GM18858 (cell line): ENCODE results near the gene TFAP2A.

ENCODE experiments used
- ATAC-seq: cut with Tn5 transposase; IDR thresholded peaks from one replicate; pipeline ENCODE4 v1.9.1; 2021; ENCODE audit not compliant: unreplicated experiment

The TFAP2A gene

DNA sequence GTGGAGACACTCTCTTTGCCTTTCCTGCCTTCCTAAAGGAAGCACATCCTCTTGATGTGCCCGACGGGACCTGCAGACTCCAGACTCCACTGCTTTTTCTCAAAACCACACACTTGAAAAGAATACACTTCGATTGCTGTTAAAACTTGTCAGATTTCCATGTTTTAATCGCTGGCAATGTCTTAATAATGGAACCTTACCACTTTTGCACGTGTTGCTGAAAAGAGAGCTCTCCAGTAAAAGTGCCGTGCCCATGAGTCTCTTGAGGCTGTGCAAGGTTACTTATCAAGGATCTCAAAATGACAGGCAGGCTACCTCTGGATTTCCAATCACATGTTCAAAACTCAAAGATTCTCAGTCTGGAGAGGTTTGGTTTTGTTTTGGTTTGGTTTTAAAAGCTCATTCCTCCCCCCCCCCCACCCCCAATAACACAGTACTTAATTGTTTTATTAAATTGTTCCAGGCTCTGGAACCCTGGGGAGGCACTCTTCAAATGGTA, 12.0 kb upstream of the TFAP2A start:
- no peak for ATAC-seq

DNA sequence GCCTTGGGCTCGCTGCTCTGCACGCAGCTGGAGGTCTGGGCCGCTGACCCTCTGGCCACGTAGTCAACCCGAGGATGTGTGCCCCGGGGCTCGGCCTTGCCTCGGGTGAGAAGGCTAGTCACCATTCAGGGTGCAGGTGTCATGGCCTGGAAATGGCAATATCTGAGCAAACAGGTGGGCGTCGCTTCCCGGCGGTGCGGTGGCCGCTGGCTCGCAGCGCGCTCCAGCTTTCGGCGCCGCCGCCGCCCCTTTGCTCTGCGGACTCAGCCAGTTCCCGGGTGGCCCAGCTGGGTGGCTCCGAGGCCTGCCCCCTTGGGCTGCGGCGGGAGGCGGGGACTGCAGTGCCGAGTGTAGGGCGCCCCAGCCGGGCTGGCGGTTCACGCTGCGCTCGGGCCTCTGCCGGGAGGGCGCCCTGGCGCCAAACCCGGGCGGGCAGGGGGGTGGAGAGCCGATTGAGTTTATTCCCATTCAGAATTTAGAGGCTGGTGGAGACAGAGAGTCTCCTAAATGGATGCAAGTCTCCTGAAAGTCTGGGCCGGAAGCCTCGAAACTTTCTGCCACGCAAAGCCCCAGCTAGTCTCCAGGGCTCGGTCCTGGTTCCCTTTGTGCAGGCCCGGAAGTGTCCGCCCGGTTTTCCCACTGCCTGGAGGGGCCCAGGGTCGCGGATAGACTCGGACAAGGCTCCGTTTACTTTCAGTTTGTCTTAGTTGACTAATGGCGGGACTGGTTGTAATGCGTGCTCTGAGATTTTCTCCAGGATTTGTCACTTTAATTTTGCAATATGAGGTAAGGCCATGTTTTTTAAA, 11.3 kb upstream of the TFAP2A start:
- peak; percentile 45 for ATAC-seq

DNA sequence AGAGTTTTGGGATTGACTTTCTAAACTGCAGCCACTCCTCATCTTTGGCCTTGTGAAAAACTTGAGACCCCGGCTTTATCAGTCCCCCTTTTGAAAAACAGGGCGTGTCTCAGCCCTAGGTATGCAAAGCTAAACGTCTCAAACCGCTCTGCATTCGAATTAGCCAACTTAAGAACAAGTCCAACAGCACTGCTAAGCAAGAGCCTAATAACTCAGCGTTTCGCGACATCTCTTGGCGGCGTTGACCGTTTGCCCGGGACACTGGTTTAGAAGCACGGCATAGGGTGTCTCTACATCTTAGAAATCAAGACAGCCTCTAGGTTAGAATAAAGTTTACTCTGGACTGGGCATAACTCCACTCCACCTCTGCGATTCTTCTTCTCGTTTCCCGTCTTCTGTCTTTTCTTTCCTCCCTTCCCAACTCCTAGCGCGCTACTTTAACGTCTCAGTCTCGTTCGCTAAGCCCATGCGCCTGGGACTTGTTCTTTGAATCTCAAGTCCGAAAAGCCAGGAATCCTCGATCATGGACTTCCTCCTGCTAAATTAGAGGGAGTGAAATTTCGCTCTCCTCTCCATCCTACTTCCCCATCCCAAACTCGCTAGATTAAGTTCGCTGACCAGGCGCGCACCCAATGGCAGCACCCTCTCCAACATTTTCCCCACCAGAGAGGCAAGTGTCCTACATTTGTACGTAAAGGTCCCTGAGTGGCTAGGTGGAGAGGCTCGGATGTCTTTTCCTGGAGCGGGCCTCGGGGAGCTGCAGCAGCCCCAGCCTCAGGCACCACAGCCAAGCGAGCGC, 10.5 kb upstream of the TFAP2A start:
- no peak for ATAC-seq

DNA sequence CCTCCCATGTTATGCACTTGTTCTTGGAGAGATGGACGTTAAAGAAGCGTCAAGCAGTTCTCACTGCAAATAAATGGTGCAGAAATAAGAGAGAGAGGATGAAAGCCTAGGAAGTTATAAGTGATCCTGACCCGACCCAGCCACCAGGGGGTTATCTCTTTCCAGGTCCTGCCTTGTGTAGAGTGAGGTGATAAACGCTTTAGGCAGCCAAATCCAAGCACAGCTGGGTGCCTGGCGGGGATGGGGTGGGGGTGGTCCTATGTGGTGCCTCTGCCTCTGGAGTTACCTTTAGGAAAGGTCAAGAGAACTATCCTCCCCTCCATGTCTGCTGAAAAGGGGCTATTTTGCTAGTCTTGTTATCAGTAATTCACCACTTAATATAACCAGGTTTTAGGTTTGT, 9.2 kb upstream of the TFAP2A start:
- no peak for ATAC-seq

DNA sequence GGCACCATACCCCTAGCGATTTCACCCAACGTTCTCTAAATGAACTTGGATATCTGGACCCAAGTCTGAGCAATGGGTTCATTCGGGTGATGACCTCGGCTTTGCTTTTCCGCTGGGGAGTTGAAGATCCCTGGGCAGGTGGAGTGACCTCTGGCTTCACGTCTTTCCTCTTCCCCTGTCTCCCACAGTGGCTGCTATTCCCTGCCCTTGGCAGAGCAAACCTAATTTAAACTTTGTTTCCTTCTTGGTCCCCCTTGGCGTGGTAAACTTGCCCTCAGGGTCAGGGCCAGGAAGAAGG, 7.8 kb upstream of the TFAP2A start:
- ATAC-seq, result no peak

- ATAC-seq, result no peak
Observed at GRCh38 chr6:10421921-10422736, 7.3 kb upstream of the TFAP2A start.

GRCh38 chr6:10421158-10421920, 6.5 kb upstream of the TFAP2A start:
- no peak for ATAC-seq

DNA sequence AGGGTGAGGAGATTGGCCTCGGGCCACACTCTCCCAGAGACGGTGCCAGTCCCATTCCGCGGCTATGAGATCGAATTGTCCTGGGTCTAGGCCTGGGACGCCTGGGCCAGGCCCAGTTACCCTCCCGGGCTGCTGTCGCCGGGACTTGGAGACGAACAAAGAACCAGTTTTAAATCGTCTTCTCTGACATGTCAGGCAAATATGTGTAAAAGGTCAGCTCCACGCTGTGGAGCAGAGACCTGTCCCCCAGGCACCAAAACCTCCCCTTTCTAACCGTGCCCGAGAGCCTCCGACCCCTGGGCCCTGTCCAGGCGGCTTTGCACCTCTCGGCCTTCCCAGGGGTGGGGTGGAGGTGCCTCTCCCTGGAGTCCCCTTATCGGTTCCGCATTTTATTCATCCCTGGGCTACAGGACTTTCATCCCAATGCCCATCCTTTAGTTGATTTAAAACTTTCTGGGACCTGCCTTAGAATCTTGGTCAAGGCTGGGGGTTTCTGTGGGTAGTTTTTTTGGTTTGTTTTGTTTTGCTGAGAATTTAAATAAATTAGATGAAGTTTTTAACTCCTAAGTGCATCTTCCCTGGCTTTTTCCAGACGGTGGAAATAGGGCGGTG, 5.8 kb upstream of the TFAP2A start:
- ATAC-seq, result no peak

GRCh38 chr6:10419749-10420545, 5.1 kb upstream of the TFAP2A start:
- no peak for ATAC-seq

DNA sequence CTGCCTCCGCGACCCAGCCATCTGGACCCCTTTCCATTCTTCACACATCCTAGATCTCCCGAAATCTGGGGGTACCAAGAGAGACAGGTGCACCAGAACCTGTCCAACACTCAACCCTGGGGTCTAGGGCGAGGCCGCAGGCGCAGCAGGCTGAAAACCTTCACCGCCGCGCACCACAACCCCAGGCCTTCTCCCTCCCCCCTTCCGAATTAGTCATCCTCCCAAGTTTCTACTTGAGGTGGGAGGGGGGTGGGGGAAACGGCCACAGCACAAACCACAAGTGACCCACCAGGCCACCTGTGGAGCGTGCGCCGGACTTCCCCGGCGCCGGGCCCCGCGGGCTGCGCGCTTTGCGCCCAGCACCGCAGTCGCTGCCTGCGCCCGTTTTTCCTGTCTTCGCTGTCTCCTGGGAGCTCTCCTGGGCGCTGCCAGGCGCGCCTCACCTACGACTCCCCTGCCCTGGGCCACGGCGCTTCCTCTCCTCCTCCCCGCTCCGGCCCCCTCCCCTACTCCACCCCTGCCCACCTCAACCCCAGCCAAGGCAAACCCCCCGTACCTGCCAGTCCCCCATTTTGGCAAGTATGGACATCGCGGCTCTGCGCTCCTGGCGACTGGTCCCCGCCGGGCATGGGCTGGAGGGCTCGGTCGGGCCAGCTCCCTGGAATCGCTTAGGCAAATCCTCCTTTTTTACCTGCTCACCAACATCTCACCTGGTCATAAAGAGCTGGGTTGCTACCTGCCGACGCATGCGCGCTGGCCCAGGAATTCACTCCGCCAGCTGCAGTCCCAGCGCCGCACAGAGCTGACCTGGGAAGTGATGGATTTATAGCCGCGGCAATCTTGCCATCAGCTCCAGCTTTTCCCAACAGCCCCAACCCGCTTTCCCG, 4.2 kb upstream of the TFAP2A start:
- no peak for ATAC-seq

DNA sequence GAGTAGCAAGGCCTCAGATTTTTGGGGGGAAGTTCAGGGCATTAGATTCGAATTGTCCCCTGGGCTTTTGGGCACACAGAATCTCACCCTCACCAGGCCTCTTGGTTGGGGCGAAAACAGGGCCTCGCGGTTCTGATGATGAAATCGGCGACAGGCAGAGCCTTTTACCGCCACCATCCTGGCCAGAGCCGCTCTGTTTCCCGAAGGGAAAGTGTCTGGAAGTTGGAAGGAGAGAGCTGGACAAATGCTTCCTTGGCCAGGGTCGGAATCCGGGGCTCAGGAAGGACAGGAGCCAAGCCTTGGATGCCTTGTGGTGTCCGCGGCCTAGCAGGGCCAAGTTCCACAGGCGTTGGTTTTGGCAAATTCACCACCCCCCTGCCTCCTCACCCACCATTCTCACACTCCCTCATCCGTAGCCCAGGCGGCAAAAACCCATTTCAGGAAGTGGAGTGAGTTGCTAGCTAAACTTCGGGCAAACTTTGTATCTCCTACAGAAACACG, 3.5 kb upstream of the TFAP2A start:
- no peak for ATAC-seq

DNA sequence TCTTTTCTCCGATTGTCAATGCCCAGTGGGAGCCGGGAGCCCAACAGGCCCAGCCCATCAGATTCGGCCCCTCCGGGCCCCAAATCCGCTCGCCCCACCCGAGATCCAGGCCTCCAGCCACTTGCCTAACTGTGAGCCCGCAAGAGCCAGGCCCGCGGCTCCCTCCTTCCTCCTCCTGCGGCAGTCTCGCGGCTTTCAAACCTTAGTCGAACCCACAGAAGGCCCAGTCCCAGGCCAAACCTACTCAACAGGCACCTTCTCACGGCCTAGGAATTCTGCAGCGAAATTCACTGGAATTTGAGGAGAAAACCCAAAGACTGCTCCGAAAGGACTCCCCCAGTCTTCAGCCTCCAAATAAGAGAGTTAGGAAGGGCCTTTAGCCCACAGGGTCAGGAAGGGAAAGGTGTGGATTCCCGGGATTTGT, 2.8 kb upstream of the TFAP2A start:
- ATAC-seq, result no peak

GRCh38 chr6:10416863-10417641, 2.2 kb upstream of the TFAP2A start:
- no peak for ATAC-seq

DNA sequence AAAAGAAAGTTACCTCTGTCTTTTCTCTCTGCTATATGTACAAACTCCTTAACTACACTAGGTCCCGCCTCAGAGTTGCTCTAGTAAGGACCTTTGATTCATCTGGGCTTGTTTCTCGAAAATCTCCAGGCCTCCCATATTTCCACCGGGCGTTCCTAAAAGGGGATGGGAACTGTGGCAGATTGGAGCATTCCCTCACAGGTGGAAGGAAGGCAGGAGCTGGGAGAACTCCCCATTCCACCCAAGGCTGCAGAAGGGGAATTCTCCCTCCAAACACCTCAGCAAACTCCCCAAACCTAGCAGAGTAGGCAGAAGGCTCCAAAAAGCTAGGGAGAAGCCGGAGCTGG, 1.6 kb upstream of the TFAP2A start:
- no peak for ATAC-seq

GRCh38 chr6:10415617-10416480, 975 bp upstream of the TFAP2A start:
- ATAC-seq, result no peak

- ATAC-seq, result no peak
Observed at GRCh38 chr6:10413850-10414738, 780 bp downstream of the TFAP2A start.
